Hypothalamus (tissue), 51 donors: ENCODE measurements around the gene HOXD8.

Experiments
- DNase-seq, 51 donors: peaks; one replicate each; lab custom pipeline; 2025; lab: John Stamatoyannopoulos, UW

The HOXD8 gene

DNA sequence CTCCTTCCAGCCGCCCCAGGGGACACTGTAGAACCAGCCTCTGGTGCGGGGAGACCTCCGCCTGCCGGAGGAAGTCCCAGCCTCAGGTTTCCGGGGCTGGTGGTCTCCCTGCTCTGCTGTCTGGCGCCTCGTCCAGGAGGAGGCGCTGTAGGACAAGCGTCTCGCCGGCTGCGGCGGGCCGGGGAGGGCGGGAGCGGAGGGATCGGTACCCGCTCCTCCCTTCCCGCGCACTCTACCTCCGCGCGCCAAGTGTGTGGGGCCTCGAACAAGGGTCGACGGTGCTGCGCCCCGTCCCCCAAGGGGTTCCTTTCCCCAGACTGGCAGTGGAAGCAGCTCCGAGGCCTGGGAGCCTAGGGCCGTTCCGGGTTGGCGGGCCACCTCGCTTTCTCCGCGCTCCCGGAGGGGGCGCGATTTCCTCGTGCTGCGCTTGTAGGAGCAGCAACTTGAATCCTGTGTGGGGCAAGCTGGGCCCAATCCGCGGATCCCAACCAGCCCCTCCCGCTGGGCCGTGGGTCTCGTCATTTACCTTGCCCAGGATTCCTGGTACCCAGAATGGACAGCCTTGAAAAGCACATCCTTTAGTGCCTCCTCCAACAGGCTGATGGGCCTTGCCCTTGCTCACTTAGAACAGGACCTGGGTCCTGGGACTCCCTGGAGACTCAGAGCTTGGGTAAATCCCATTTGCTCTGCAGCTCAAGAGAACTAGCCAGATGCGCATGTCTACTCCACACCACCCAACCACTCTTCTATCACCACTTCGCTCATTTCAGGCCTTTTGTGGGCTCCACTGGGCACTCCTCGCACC is 11.2 kb downstream of the HOXD8 start:
- DNase-seq, result peak in 48 of 51 donors; percentile 2 to 83 (median 50)

DNA sequence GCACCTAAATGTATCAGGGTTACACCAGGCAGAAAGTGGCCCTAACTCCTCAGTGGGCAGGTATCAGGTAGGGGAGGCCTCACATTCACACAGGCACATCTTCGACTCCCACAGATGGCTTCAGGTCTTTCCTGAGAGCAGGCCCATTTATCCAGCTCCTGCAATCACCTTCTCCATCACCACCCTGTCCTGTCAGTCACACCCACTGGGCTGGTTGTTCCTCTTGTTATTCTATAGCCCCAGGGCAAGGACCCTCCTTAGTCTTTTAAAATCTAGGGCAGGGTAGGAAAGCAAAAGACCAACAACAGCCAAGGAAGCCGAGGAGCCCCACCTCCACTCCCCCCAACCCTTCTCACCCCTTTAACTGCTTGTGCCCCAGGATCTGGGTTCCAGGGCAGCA is 12.8 kb downstream of the HOXD8 start:
- no peak for DNase-seq

DNA sequence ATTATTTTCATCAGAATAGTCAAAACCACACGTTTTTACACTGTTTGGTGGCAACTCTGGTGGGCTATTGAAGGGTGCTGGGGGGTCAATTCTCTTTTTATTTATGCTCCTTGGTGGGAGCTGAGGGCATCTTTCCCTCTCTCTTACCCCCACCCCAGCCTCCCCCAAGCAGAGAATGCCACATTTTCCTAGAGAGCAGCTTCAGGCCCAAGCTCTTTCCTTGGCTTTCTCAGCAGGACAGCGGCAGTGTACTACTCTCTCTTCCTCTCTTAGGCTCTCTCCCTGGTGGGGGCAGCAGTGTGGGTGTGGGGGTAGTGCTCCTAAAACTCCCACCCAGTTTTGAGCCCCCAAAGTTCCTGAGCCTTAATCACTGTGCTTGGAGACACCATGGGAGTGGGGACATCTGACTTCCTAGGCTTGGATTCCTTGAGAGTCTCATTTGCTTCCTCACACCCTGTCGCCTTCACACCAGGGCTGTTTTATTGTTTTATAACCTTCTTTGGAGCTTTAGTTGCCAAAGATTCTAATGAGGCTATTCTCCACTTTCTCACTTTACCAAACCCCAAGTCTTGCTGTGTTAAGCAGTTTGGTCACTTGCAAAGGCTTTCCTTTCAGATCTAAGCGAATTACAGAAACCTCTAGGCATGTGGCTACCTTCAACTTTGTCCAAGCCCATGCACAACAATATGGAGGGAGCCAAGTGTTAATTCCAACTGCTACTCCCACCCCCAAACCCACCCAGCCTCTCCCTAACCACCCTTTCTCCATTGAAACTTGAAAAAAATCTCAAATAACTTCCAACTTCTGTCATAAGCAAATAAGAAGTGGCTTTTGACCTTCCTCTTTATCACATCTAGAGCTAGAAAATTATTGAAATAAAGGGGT is 15.8 kb downstream of the HOXD8 start:
- DNase-seq, result no peak

DNA sequence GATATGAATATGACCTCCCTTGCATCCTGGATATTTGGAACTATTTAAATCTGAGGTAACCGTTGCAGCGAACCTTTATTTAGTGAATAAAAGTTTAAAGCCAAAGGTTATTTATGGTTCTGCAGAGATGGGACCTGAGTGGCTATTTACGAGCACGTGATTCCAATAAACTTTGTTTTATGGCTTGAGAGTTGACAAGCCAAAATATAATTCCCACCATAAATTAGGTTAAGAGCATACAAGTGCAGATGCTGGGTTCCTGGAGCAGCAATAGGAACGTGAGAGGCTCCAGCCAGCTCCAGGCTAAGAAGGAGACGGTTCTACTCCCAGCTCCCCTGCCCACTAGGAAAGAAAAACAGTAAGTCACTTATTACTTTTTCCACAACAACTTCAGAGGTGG is 16.6 kb downstream of the HOXD8 start:
- DNase-seq, result no peak

DNA sequence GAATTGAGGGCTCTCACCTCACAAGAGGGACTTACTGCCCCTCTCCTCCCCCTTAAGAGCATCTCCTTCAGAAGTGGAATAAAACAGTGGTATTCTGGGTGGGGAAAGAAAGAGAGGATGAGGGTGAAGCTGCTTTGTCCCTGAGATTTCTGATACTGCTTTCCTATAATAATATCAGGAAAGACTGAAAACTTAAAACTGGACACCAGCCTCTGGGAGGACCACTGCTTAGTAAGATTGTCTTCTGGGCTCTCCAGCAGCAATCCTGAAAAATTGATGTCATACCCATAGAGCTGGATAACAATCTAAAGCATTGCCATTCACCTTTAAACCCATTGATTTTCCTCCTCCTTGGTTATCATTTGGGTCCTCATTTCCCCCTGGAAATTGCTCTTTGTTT is 17.1 kb downstream of the HOXD8 start:
- DNase-seq, result no peak

DNA sequence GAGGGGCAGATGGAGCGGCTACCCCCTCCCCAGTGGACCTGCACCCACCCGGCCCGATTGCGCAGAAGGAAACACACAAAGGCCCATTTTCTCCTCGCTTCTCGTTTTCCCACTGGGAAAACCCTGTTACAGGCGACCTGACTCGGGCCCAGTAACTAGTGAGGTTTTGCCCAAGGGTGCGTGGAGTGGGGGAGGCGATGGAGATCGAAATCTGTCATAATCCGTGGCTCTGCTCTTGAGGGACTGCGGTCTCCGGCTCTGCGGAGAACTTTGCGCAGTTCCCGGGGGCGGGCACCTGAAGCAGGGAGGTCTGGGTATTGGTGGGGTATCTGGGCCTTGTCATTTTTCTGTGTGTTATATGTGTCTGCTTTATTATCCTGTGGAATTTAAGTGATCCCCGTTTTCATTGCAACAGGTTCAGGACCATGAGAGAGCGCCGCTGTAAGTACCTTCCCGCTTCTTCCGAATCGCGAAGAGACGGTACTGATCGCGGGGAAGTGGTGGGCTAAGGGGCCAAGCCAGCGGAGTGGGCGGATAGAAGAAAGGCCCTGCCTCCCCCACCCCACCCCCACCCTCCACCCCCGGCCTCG is 17.8 kb downstream of the HOXD8 start:
- no peak for DNase-seq

DNA sequence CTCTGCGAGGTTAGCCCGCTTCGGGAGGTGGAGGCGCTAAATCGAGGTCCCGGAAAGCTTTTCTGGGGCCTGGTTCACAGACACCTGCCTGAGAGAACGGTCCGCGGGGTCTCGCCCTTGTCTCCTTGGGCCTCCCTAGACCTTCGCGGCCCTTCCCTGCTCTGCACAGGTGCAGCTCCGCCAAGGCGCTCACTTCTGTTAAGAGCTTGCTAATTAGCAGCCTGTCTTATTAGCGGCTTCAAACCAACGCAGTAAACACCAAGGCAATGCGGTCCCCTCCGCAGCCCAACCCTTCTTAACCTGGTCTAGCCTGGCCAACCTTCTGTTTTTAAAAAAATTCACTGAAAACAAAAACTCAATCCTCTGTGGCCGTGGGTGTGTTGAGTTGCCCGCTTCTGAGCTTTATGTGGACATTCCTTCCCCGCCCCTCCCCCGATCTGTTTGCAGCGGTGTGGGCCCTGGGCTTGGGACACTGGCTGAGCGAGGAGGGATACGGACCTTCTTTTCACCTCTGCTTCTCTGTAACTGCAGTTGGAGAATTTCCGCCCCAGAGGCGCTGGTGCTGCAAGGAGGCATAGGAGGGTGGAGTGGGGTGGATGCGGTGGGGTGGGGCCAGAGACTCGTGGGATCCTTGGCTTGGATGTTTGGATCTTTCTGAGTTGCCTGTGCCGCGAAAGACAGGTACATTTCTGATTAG is 18.4 kb downstream of the HOXD8 start:
- DNase-seq, result no peak

DNA sequence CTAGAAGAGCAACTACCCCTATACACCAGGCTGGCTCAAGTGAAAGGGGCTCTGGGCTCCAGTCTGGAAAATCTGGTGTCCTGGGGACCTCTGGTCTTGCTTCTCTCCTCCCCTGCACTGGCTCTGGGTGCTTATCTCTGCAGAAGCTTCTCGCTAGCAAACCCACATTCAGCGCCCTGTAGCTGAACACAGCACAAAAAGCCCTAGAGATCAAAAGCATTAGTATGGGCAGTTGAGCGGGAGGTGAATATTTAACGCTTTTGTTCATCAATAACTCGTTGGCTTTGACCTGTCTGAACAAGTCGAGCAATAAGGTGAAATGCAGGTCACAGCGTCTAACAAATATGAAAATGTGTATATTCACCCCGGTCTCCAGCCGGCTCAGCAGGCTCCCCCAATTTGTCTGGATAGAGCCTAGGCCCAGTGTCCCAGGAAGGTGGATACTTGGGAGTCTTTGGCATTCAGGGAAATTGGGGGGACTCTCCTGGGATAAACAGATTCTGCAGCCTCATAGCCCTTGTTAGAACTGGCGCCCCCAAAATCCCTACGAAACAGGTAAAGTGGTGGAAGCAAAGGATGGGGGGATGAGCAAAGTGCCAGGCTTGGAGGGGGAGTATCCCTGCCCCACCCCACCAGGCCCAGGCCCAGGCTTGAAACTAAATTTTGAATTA is 19.4 kb downstream of the HOXD8 start:
- no peak for DNase-seq

DNA sequence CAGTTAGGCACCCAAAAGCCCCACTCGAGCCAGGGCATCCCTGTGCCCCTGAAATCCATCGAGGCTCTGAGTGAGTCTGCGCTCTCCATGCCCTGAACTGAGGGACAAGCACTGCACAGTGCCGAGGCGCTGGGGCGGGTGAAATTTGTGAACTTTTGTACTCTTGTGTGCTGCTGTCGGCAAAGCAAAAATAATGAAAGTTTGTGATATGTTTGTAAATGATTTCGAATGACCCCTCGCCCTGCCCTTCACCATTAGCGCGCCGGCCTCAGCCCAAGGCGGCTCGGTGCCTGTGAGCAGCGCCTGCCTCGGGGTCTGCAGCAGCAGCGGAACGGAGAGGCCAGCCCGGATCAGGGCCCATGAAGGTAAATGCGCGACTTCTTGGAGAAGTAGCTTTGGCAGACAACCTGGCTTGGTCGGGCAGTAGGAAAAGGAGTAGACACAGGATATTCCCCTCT is 20.0 kb downstream of the HOXD8 start:
- DNase-seq, result no peak

DNA sequence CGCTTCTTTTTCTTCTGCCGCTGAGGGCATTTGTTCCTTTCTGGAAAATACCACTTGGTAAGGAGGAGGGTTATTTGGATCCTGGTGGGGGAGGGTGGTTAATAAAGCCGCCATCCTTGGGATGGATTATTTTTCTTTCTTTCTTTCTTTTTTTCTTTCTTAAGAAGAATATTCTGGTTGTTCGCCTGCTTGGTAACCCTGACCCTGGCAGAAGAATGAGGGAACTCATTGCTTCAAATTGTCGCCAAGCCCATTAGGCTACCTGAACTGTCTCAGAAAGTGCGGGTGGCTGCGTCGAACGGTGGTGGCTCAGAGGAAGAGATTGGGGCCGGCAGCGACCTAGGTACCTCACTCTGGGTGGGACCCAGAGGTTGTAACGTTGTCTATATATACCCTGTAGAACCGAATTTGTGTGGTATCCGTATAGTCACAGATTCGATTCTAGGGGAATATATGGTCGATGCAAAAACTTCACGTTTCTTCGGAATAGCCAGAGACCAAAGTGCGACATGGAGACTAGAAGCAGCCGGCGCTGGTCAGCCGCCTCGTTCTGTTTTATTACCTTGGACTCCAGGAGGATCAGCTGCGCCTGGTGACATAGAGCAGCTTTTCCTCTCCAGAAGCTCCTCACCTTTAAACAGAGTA is 20.6 kb downstream of the HOXD8 start:
- DNase-seq, result no peak

DNA sequence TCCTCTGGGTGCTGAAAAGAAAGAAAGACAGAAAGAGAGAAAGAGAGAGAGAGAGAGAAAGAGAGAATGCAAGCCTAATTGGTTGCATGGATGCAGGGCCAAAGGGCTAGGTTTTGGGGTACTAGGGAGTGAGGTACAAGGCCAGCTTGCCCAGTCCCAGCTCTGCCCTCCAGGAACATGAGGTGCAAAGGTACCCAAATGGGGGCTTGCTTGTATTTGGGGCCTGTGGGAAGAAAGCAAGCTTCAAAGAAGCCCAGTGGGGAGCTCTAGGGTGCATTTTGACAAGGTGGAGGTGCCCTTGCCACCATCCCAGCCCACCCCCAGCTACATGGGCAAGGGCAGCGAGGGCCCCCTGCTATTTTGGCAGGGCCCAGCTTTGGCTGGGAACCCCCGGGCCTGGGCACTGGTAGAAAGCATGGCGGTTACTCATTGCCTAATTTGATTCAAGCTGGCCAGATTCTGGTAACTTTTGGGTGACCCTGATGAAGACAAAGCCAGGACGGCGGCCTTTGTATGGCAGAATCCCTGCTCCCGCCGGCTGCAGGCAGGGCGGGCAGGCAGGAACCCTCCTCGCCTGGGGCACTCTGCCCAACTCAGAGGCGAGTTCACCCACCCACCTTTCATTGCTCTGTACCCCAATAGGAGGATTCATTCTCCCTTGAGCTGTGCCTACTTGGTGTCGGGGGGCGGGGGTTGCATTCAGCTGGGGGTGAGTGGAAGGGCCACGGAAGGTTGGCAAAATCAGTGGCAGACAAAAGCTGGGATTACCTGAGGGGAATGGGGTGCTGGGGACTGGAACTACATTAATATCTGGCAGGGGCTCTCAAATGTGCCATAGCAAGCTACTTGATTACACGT is 21.3 kb downstream of the HOXD8 start:
- no peak for DNase-seq

DNA sequence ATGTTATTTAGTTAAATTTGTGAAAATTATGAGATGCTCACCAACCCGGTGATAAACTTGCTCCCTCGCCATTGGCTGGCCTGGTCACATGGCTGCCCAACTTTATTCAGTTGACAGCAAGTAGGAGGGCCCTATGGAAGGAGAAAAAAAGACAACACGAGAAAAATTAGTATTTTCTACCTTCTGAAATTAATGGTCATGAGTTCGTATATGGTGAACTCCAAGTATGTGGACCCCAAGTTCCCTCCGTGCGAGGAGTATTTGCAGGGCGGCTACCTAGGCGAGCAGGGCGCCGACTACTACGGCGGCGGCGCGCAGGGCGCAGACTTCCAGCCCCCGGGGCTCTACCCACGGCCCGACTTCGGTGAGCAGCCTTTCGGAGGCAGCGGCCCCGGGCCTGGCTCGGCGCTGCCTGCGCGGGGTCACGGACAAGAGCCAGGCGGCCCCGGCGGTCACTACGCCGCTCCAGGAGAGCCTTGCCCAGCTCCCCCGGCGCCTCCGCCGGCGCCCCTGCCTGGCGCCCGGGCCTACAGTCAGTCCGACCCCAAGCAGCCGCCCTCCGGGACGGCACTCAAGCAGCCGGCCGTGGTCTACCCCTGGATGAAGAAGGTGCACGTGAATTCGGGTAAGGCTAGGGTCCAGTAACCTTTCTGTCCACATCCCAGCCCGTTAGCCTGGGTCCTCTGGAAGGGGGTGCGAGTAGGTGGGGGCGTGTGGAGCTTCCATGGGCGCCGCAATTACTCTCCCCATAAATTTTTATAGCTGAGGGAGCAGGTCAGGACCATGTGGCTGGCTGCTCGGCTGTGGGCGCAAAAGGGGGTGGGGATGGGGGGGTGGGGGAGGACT is 22.2 kb downstream of the HOXD8 start, which contains the start of gene HOXD4:
Gene HOXD4, plus strand, starts transcription at position 109 of the 846 bp plus-strand sequence. Its CDS starts 84 bp downstream, at position 193.
- DNase-seq, result no peak

DNA sequence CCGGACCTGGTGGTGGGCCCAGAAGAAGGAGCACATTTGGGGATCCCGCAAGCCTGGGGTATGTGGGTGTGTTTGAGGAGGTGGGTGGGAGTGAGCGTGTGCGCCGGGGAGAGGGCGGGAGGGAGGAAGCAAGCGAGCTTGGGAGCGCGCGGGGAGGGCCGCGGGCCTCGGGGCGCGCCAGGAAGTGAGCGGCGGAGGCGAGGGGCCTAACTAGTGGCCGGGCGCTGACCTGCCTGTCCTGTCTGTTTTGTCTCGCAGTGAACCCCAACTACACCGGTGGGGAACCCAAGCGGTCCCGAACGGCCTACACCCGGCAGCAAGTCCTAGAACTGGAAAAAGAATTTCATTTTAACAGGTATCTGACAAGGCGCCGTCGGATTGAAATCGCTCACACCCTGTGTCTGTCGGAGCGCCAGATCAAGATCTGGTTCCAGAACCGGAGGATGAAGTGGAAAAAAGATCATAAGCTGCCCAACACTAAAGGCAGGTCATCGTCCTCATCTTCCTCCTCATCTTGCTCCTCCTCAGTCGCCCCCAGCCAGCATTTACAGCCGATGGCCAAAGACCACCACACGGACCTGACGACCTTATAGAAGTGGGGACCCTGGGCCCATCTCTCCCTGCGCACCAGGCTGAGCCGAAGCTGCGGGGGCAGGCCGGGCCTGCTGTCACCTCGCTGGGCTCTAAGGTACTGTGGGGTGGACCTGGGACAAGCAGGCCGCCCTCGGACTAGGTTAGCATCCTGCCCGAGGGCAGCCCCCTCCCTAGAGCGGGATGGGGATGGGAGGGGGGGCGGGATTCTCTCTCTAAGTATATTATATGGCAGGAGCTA is 23.1 kb downstream of the HOXD8 start:
- DNase-seq, result no peak

DNA sequence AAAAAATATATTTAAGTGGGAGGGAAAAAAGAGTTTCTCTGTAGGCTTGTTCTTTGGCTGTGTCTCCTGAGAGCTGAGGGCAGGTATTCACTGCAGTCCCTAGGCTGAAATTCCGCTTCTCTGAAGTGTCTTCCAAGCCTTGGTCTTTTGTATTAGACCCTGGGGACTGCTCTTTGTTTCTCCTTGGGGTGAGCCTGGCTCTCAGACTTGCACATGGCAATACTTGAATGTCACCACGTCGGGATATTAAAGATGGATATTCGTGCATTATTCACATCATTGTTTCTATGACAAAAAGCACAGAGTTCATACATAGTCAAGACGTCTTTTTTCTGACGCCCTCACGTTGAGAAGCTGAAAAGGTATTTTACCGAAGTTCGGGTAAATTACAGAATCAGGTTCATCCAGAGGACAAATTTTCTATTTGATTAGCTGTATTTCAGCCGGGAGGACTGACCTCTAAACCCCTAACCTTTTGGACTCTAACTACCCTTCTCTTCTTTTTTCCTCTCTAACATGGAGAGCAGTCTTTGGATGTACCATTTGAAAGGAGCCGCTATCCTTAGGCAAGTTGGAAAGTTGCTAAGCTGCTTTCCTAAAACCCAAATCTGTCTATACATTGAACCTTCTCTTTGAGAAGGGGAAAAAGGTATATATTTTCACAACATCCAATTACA is 25.2 kb downstream of the HOXD8 start:
- DNase-seq, result no peak

DNA sequence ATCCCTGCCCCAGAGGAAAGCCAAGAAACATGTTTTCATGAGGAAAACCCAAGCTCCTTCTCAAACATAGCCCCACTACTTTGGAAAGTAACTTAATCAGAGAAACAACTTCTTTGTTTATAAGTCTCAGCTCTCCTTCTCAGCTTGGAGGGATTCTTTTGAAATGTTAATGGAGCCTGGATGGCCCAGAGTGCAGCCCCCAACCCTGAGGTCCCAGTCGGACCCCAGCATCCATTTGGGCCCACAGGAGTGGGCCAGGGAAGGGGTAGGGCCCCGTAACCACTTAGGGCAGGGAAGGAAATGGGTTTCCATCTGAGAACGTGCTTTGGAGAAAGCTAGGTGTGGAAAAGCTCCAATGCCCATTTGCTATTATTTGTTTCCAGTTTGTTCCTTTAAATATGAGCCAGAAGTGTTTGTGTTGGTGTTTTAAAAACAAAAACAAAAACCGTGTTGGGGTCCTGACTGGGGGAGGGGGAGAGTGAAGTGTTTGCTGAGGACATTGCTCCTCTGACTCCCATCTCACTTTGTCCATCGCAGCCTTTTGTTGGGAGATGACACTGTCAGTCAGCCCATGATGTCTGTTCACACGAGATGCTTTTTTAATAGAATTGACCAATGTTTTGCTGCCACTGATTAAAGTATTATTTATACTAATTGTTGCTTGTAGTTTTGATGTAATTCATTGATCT is 26.0 kb downstream of the HOXD8 start:
- no peak for DNase-seq
